GM12801 (cell line): ENCODE data around the gene EIF2D.

ENCODE experiments used
- TF ChIP-seq, protein P1 (sequence below): IDR thresholded peaks from one replicate; pipeline ENCODE4 v1.5.1; 2011; ENCODE audit warnings: control low read depth; ENCODE audit not compliant: insufficient read length; ENCODE audit errors: extremely low read depth

Gene EIF2D

DNA sequence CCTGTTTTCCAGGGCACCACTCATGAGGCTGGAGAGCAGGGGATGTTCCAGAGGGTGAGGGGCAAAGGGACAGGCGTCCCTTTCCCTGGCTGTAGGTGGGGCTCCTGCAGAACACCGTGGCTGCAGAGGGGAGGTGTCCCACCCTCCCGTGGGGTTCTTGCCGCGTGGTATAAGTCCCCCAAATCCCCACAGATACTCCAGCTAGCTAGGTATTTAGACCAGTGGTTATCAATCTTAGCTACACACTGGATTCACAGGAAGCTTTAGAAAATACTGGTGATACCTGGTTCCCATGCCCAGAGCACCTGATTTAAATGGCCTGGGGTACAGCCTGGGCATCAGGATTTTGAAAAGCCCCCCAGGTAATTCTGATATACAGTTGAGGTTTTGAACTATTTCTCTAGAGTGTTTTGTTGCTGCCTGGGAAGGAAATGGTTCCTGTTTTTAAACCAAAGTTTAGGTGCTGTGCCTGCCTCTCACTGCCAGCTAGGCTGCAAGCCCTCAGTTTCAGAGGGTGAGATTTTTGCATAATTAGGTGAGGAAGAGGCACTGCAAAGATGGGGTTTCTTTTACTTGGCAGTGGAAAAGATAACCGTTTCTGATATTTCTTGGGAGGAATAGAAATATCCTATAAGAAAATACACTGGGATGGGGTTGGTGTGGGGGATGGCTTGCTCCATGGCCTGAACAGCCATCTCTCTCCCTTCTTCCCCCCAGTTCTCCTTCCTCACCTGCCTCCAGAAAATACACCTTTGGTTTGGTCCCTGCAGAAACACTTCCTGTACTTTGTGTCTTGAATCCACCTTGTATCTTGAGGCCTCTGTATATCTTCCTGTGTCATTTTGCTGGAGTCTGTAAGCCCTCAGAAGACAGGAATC, 53.2 kb downstream of the EIF2D start:
- TF ChIP-seq, protein P1, sequence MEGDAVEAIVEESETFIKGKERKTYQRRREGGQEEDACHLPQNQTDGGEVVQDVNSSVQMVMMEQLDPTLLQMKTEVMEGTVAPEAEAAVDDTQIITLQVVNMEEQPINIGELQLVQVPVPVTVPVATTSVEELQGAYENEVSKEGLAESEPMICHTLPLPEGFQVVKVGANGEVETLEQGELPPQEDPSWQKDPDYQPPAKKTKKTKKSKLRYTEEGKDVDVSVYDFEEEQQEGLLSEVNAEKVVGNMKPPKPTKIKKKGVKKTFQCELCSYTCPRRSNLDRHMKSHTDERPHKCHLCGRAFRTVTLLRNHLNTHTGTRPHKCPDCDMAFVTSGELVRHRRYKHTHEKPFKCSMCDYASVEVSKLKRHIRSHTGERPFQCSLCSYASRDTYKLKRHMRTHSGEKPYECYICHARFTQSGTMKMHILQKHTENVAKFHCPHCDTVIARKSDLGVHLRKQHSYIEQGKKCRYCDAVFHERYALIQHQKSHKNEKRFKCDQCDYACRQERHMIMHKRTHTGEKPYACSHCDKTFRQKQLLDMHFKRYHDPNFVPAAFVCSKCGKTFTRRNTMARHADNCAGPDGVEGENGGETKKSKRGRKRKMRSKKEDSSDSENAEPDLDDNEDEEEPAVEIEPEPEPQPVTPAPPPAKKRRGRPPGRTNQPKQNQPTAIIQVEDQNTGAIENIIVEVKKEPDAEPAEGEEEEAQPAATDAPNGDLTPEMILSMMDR = no peak

DNA sequence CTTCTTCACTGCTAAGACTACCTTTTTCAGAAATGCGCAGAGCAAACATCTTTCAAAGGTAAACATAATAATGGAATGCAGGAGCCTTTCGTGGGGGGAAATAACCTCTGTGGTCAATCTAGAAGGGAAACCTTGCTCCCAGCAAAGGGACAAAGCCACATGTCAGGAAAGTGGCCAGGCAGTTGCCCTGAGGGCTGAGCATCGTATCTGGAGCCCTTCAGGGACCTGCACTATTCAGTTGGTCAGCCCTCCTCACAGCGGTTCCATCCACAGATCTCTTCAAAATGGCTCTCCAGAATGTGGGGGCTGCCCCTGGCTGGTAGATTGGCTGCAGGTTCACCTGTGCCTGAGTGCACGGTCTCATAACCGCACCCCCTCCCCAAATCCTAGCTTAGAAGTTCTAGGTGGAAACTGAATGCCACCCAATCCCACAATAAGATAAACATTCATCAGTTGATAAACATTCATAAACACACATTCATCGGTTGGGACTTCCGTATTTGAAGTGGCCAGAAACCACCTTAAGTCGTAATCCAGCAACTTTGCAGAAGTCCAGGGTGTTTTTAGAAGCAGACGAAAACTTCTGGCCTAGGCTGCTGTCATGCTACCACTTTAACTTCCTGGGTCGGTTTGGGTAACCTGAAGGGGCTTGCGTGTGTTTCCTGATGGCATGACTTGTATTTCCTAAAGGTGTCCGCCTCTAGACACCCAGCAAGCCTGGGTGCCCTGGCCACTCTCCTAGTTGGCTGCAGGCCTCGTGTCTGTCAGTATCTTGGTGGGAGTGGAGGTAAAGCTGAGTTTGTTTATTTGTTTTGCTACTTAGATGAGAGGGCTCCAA, 54.4 kb downstream of the EIF2D start:
- TF ChIP-seq, protein P1 = no peak

- TF ChIP-seq, protein P1 = no peak
Measured at GRCh38 chr1:206556750-206557635, 55.3 kb downstream of the EIF2D start.

GRCh38 chr1:206556047-206556749, 56.1 kb downstream of the EIF2D start:
- TF ChIP-seq, protein P1 = no peak

- TF ChIP-seq, protein P1 = no peak
Measured at GRCh38 chr1:206555473-206555935, 56.8 kb downstream of the EIF2D start.

DNA sequence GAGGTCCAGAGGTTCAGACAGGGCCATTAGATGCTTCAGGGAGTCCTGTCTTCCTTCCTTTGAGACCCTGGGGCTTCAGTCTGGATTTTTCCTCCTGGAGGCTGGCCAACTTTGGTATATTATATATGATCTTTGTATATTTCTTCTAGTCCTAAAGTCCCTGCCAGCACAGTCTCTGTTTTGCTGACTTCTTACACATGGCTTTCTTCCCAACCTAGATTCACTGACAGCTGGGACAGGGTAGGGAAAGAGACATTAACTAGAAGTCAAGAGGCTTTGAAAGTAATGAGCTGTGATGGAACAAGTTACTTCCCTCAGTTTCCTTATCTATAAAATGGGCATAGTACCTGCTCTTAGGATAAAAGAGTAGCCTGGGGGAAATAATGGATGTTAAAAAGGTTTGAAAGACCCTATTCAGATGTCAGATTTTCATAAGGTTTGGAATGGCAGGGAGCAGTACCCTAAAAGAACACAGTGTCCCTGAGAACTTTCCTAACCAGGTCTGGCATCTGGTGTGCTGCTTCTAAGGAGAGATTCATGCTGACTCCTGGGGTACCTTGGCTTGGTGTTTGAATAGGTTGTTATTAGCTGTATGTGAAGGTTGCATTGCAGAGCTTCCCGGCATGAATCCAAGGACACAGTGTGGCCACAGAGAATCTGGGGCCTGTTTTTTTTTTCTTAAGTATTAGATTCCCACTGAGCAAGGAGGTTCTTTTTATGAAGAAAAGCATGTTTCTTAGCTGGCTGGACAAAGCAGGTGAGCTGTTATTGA, 57.4 kb downstream of the EIF2D start:
- TF ChIP-seq, protein P1 = no peak
